Kidney epithelial cell (primary cell): ENCODE results near the gene ZG16. TPM values are rescaled to one million over a fixed set of nuclear protein-coding genes. Genes with fewer than 3 reads are reported as not detected.
A peak's percentile ranks its signal among the peaks of the same experiment; 100 is the strongest.
"Not testable (repeated sequence)": the region's sequence is repeated elsewhere in the genome, so short reads cannot be mapped to it uniquely, and the experiment has no call there.

Experiments
- DNase-seq: peaks from one replicate; pipeline ENCODE4 v3.0.0-alpha.2; 2010; ENCODE audit warnings: low read depth
- H3K27me3 ChIP-seq: 2 replicates; pipeline ENCODE4 v1.6.0; 2011; ENCODE audit warnings: low read length; ENCODE audit not compliant: control insufficient read depth, insufficient read depth
- H3K36me3 ChIP-seq: 2 replicates; pipeline ENCODE4 v1.5.1; 2011; ENCODE audit warnings: low read length; ENCODE audit not compliant: control insufficient read depth, insufficient read depth
- H3K4me3 ChIP-seq: 2 replicates; pipeline ENCODE4 v1.5.1; 2011; ENCODE audit warnings: low read depth, mild to moderate bottlenecking, control low read depth, low read length
- CTCF ChIP-seq: IDR thresholded peaks from 2 replicates; pipeline ENCODE4 v1.5.1; 2011; ENCODE audit warnings: mild to moderate bottlenecking, moderate library complexity, low read length, control low read depth, inconsistent platforms; ENCODE audit not compliant: insufficient read depth, poor library complexity, severe bottlenecking
- total RNA-seq: library from RNA; depleted of rRNA; stranded (reverse); fragments of >200 nt; gene quantifications from 2 replicates; pipeline ENCODE4 v1.2.3, GENCODE V29; 2015

The ZG16 gene
- total RNA-seq, 1 donor from 2014 or later, result not detected

GRCh38 chr16:29790183-29790948 lies 12.3 kb downstream of the ZG16 start, which contains the start of gene KIF22:
Gene KIF22 (plus strand): TSS chr16:29790751. CDS start chr16:29790760, 9 bp downstream.
- TF ChIP-seq CTCF, result peak; percentile 86

GRCh38 chr16:29790949-29791844 lies 13.1 kb downstream of the ZG16 start:
- no peak for TF ChIP-seq CTCF
- no peak for DNase-seq
- Histone ChIP-seq H3K4me3 (peak overlapping the region; percentile 91), H3K36me3 (no peaks in the 10 kb centered on the region), H3K27me3 (no peaks in the 10 kb centered on the region)

More at GRCh38 chr16:29790183-29790948, 12.3 kb downstream of the ZG16 start, which contains the start of gene KIF22:
- peak within 1 kb of the TSS; percentile 91 for H3K4me3 ChIP-seq
- DNase-seq, result peak; percentile 93
- no peaks in the 10 kb centered on the region for H3K27me3 ChIP-seq
- no peaks in the 10 kb centered on the region for H3K36me3 ChIP-seq

- no peak for DNase-seq
- Histone ChIP-seq H3K4me3 (peak overlapping the region; percentile 91), H3K36me3 (peaks cover 2% of the 10 kb centered on the region), H3K27me3 (no peaks in the 10 kb centered on the region)
- TF ChIP-seq CTCF, result no peak
Measured at GRCh38 chr16:29791845-29792807, 14.1 kb downstream of the ZG16 start.

- not testable (repeated sequence) for H3K27me3 ChIP-seq, DNase-seq, H3K36me3 ChIP-seq, H3K4me3 ChIP-seq
Measured at GRCh38 chr16:29793153-29793552, 15.1 kb downstream of the ZG16 start.

- no peak for TF ChIP-seq CTCF
- no peak for DNase-seq
- no peaks in the 10 kb centered on the region for H3K27me3 ChIP-seq
- no peak overlapping the region for H3K4me3 ChIP-seq
- peaks cover 2% of the 10 kb centered on the region for H3K36me3 ChIP-seq
Measured at GRCh38 chr16:29794231-29794710, 16.2 kb downstream of the ZG16 start.
